Adipocyte (in vitro differentiated cells): Measurements from ENCODE around the gene GOT2.
"Not testable (repeated sequence)": the region's sequence is repeated elsewhere in the genome, so short reads cannot be mapped to it uniquely, and the experiment has no call there.

Source experiments
- DNase-seq: peaks from one replicate; pipeline ENCODE4 v3.0.0-alpha.2; 2015; ENCODE audit warnings: low read depth
- H3K27me3 ChIP-seq: replicated peaks from 2 replicates; pipeline ENCODE4 v1.7.0; 2013; ENCODE audit warnings: mild to moderate bottlenecking, low read length, moderate library complexity; ENCODE audit not compliant: control insufficient read depth, insufficient read depth
- H3K36me3 ChIP-seq: 2 replicates; pipeline ENCODE4 v1.7.0; 2013; ENCODE audit warnings: low read length, mild to moderate bottlenecking, moderate library complexity; ENCODE audit not compliant: control insufficient read depth, insufficient read depth, severe bottlenecking
- H3K4me1 ChIP-seq: 2 replicates; pipeline ENCODE4 v1.7.0; 2013; ENCODE audit warnings: mild to moderate bottlenecking, low read length, moderate library complexity; ENCODE audit not compliant: control insufficient read depth, insufficient read depth
- H3K4me3 ChIP-seq: 2 replicates; pipeline ENCODE4 v1.7.0; 2013; ENCODE audit warnings: mild to moderate bottlenecking, low read length, moderate library complexity
- H3K9ac ChIP-seq: 2 replicates; pipeline ENCODE4 v1.7.0; 2013; ENCODE audit warnings: mild to moderate bottlenecking, low read length, moderate library complexity
- H3K9me3 ChIP-seq: 2 replicates; pipeline ENCODE4 v1.7.0; 2013; ENCODE audit warnings: mild to moderate bottlenecking, low read length, moderate library complexity; ENCODE audit not compliant: control insufficient read depth

GOT2 gene

DNA sequence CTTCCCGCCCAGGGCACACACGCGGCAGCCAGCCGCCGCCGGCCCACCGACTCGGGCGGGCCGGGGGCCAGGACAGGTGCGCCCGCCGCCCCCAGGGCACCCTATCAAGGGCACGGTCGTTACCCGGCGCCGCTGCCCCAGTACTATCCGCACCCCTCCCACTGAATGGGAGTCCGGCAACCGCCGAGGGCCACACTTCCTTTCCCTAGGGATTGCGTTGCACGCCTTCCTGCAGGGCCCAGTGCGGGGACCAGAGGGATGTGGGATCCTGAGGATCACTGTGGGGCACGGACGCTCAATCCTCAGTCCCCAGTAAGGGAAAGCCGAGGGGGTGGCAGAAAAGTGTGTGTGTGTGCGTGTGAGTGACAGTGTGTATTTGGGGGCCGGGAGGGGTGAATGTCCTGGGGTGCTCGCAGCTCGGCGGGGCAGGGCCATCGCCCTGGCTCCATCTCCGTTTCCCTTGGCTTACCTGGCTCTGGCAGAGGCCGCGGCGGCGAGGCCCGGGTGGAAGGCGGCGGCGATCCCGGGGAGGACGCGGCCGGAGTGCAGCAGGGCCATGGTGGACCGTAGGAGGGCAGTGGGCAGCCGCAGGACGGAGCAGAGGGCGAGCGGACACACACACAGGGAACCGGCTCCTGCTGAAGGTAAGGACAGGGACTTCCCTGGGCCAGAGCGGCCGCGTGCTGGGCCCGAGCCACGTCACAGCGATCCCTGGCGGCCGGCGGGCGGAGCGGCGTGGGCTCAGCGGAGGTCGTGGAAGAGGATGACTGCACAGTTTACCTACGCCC is at the start of gene GOT2:
Gene GOT2 (minus strand): TSS at position 646 of the 788 bp plus-strand sequence. CDS start 88 bp downstream, at position 558.
- H3K27me3 ChIP-seq, result peaks cover 4% of the 10 kb centered on the region
- peak; percentile 91 for DNase-seq
- no peaks in the 10 kb centered on the region for H3K9me3 ChIP-seq

DNA sequence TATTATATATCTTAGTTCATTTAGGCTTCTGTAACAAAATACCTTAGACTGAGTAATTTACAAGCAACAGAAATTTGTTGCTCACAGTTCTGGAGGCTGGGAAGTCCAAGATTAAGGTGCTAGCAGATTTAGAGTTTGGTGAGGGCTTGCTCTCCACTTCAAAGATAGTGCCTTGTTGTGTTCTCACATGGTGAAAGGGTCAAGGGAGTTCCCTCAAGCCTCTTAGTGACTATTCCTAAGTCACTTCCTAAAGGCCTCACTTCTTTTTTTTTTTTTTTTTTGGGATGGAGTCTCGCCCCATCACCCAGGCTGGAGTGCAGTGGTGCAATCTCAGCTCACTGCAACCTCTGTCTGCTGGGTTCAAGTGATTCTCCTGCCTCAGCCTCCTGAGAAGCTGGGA is 45.2 kb upstream of the GOT2 start:
- not testable (repeated sequence) for DNase-seq, H3K27me3 ChIP-seq, H3K9me3 ChIP-seq, H3K4me1 ChIP-seq, H3K36me3 ChIP-seq, H3K9ac ChIP-seq, H3K4me3 ChIP-seq

More for the DNA sequence above, at the start of gene GOT2:
- H3K4me3 ChIP-seq, result peak within 1 kb of the TSS; percentile 93
- no peaks in the 10 kb centered on the region for H3K36me3 ChIP-seq
- H3K9ac ChIP-seq, result peak within 1 kb of the TSS; percentile 88
- H3K4me1 ChIP-seq, result peaks cover 8% of the 10 kb centered on the region

DNA sequence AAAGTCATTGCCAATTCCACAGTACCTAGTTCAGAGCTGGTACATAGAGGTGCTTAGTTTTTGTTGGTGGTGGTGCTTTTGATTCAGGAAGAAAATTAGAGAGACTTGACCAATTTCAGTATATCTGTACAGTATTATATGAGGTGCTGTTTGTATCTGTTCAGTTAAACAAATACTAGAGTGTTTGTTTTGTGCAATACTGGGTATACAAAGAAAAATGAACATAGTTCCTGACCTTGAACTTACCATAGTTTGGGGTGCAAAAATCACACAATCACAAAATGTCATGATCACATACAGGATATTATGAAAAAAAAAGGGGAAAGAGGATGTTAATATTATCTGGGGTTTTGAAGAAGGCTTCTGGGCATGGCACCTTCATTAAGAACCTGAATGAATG is 39.8 kb upstream of the GOT2 start:
- H3K4me1 ChIP-seq, result no peaks in the 10 kb centered on the region
- no peak overlapping the region for H3K4me3 ChIP-seq
- no peaks in the 10 kb centered on the region for H3K9me3 ChIP-seq
- no peaks in the 10 kb centered on the region for H3K36me3 ChIP-seq
- H3K27me3 ChIP-seq, result peaks cover 15% of the 10 kb centered on the region
- no peak for DNase-seq
- H3K9ac ChIP-seq, result no peak overlapping the region

DNA sequence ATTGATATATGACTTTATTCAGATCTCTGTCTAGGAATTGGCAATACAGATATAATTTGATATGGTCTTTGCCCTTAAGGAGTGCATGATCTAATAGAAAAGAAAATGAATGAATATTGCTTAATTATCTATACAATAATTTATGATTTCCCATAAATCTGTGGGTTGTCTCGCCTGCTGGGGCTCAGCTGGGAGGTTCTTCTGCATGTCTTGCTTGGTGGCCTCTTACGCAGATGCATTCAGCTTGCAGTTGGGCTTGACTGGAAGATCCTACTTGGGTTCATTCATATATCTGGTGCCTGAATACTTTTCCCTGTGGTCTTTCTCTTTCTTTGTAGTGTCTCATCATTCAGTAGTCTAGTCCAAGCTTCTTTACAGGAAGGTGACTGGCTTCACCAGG is 34.0 kb upstream of the GOT2 start:
- DNase-seq, result no peak
- no peaks in the 10 kb centered on the region for H3K36me3 ChIP-seq
- peaks cover 7% of the 10 kb centered on the region for H3K9me3 ChIP-seq
- H3K4me3 ChIP-seq, result no peak overlapping the region
- no peaks in the 10 kb centered on the region for H3K4me1 ChIP-seq
- H3K27me3 ChIP-seq, result peaks cover 15% of the 10 kb centered on the region
- no peak overlapping the region for H3K9ac ChIP-seq

DNA sequence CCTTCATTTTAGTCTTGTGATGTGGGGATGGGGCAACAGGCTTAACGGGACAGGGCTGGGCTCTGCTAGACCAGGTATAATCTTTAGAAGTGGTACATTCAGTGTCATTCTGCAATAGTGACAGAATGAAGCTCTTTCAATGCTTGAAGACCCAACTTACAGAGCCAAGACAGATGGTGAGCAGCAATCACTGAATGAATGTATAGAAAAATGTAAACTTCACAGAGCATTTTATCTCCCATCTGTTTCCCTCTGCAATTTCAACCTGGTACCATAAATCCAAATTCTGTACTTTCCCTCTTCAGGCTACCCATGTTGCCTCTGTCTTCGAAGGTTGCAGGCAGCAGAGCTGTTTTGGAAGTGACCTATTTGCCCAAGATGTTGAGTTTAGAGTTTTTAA is 33.5 kb upstream of the GOT2 start:
- no peaks in the 10 kb centered on the region for H3K4me1 ChIP-seq
- H3K9me3 ChIP-seq, result peaks cover 7% of the 10 kb centered on the region
- no peak overlapping the region for H3K9ac ChIP-seq
- peaks cover 11% of the 10 kb centered on the region for H3K27me3 ChIP-seq
- no peak overlapping the region for H3K4me3 ChIP-seq
- no peaks in the 10 kb centered on the region for H3K36me3 ChIP-seq
- no peak for DNase-seq

DNA sequence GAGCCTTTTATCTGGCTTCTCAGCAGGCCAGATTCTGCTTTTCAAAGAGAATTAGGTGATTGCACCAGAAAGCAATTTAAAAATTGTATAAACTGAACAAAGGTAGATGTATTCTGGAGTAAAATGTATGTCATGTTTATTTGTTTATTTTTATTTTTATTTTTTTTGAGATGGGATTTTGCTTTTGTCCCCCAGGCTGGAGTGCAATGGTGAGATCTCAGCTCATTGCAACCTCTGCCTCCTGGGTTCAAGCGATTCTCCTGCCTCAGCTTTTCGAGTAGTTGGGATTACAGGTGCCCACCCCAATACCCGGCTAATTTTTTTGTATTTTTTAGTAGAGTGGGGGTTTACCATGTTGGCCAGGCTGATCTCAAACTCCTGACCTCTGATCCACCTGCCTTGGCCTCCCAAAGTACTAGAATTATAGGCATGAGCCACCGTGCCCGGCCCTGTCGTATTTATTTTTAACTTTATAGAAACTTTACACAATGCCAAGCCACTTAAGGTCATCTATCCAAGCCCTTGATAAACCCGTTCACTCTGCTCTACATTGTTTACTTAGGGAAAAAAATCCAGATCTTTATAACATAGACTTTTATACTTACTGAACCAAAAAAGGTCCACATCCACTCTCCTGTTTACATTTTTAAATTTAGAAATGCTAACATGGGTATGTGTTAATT is 22.7 kb upstream of the GOT2 start:
- no peak for DNase-seq
- Histone ChIP-seq H3K4me1 (no peaks in the 10 kb centered on the region), H3K9me3 (no peaks in the 10 kb centered on the region), H3K4me3 (no peak overlapping the region), H3K9ac (no peak overlapping the region), H3K36me3 (no peaks in the 10 kb centered on the region), H3K27me3 (peaks cover 20% of the 10 kb centered on the region)

DNA sequence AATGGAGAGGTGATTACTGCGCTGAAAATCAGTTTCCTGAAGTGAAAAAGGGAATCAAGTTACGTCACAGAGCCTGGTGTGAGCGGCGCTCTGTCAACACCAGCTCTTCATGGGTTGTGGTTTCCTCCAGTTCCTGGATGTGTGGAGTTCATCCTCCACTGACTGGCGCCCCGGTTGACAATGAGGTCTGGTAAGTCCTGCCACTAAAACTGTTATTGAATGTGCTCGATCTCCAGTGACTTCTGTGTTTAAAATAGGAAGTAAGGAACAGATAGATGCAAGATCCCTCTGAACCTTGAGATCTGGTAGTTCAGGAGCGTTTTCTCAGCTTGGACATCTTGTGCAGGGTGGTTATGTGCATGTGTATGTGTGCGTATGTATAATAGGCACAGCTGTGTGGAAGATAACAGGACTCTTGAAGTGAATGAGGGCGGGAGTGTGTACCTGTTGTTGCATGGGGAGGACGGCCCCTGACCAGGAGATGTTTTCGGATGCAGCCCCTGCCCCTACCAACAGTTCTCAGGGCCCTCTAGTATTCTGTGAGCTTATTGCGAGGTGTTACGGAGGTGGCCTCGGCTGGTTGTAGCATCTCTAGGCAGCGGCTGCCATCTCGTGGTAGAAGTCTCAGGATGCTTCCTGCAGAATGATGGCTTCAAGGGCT is 22.0 kb upstream of the GOT2 start:
- H3K9ac ChIP-seq, result no peak overlapping the region
- no peak overlapping the region for H3K4me3 ChIP-seq
- H3K27me3 ChIP-seq, result peaks cover 26% of the 10 kb centered on the region
- H3K9me3 ChIP-seq, result no peaks in the 10 kb centered on the region
- peak; percentile 84 for DNase-seq
- no peaks in the 10 kb centered on the region for H3K36me3 ChIP-seq
- no peaks in the 10 kb centered on the region for H3K4me1 ChIP-seq

DNA sequence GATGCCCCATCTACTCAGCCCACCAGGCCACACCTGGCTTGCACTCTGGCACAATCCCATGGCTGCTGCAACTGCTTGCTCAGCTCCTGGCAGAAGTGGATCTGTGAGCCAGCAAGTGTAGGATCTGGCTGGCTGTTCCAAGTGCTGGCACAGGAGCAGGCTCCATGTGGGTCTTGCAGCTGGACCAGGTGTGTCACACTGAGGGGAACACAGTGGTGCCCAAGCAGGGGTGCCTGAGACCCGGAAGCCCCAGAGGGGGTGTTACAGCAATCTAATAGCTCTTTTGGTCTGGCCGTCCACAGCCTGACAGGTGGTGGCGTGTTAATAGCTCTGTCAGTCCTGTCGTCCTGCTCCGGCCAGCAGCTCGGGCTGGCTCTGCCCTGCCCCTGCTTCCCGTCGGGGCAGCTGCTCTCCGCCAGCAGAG is 19.6 kb upstream of the GOT2 start:
- no peak overlapping the region for H3K4me3 ChIP-seq
- no peak overlapping the region for H3K9ac ChIP-seq
- DNase-seq, result no peak
- no peaks in the 10 kb centered on the region for H3K9me3 ChIP-seq
- H3K27me3 ChIP-seq, result peaks cover 26% of the 10 kb centered on the region
- H3K4me1 ChIP-seq, result no peaks in the 10 kb centered on the region
- no peaks in the 10 kb centered on the region for H3K36me3 ChIP-seq

DNA sequence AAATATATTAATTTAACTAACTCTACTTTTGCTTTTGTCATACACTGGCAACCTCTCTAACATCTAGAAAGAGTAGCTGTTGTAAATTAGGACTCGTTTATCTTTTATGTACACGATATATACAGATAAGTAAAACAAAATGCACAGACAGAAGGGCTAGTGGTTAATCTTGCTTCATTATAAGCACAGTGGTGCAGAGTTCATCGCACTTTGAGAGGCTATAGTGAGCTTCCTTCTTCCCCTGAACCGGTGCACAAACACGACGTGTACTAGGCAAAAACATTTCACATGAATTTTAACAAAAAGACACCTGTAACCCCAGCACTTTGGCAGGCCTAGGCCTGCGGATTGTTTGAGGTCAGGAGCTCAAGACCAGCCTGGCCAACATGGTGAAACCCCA is 10.4 kb upstream of the GOT2 start:
- no peak for DNase-seq
- no peak overlapping the region for H3K9ac ChIP-seq
- H3K27me3 ChIP-seq, result no peaks in the 10 kb centered on the region
- H3K4me1 ChIP-seq, result no peaks in the 10 kb centered on the region
- H3K4me3 ChIP-seq, result no peak overlapping the region
- no peaks in the 10 kb centered on the region for H3K36me3 ChIP-seq
- H3K9me3 ChIP-seq, result no peaks in the 10 kb centered on the region

DNA sequence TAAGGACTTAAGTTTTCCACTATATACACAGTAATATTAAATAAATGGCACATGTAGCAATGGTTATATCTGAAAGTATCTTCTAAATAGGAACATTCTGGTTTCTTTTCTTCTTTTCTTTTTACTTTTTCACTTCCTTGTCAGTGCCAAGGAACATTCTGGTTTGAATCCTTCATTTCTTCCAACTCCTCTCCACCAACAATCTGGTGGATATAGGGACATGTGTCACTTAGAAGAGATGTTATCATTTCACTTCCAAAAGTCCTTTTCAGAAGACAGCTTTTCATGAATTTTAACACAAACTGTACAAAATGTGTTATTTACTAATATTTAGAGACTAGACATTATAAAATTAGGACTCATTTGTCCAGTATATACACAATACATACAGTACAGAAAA is 7.9 kb upstream of the GOT2 start:
- Histone ChIP-seq H3K27me3 (peaks cover 5% of the 10 kb centered on the region), H3K9me3 (no peaks in the 10 kb centered on the region), H3K9ac (no peak overlapping the region), H3K36me3 (no peaks in the 10 kb centered on the region), H3K4me3 (no peak overlapping the region), H3K4me1 (no peaks in the 10 kb centered on the region)
- no peak for DNase-seq

DNA sequence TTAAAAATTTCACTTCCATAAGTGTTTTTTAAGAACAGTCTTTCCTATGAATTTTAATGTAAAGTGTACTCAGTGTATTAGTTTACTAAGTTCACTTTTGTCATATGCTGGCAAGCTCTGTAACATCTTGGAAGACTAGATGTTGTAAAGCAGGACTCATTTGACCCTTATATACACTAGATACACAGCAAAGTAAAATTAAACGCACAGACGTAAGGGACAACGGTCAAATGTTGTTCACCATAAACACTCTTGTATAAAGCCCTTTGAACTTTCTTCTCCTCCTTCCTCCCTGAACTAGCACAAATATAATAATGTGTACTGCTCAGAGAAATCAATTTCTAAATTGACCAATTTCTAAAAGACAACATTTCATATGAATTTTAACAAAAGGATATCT is 7.0 kb upstream of the GOT2 start:
- Histone ChIP-seq H3K27me3 (peaks cover 8% of the 10 kb centered on the region), H3K9me3 (no peaks in the 10 kb centered on the region), H3K4me1 (no peaks in the 10 kb centered on the region), H3K4me3 (no peak overlapping the region), H3K36me3 (no peaks in the 10 kb centered on the region), H3K9ac (no peak overlapping the region)
- no peak for DNase-seq
